ENCODE measurements around the gene ABRAXAS1. TPM values are rescaled to one million over a fixed set of nuclear protein-coding genes. Genes with fewer than 3 reads are reported as not detected.
"Not testable (repeated sequence)": the region's sequence is repeated elsewhere in the genome, so short reads cannot be mapped to it uniquely, and the experiment has no call there.

Gene ABRAXAS1
- total and polyA plus RNA-seq, 2 donors (not counting 1 experiment from before 2014, with no cell fraction given) = 5.4 to 38.4 TPM

- H3K4me1 Mint-ChIP-seq; H3K27me3 ChIP-seq (replicated peaks in 1 of 4; ENCODE audit: control extremely low read depth in 1 of 4, control insufficient read depth in 3 of 4, insufficient read depth in 4 of 4, low read length in 3 of 4); H3K9me3 Mint-ChIP-seq (ENCODE audit: insufficient read depth); H3K27ac Mint-ChIP-seq; H3K9ac ChIP-seq (ENCODE audit: low read length); H3K4me2 ChIP-seq (replicated peaks; ENCODE audit: low read depth, low read length, poor library complexity, severe bottlenecking); H3K27ac ChIP-seq (ENCODE audit: low read length in 2 of 2); H3K4me3 ChIP-seq (ENCODE audit: control extremely low read depth in 1 of 5, extremely low read depth in 1 of 5, insufficient read depth in 1 of 5, low read depth in 2 of 5, low read length in 4 of 5); ATAC-seq (ENCODE audit: low read depth); H3K9me3 ChIP-seq (ENCODE audit: control extremely low read depth in 1 of 3, control insufficient read depth in 2 of 3, insufficient read depth in 1 of 3, low read length in 2 of 3); H3K79me2 ChIP-seq (ENCODE audit: control insufficient read depth, insufficient read depth, low read length); POLR2A ChIA-PET; H3K4me1 ChIP-seq (ENCODE audit: control insufficient read depth in 2 of 2, insufficient read depth in 2 of 2, low read length in 2 of 2); H3K36me3 ChIP-seq (replicated peaks in 1 of 2; ENCODE audit: control extremely low read depth in 1 of 2, control insufficient read depth in 1 of 2, extremely low read depth in 1 of 2, insufficient read depth in 2 of 2, low read length in 1 of 2); H3K27me3 Mint-ChIP-seq; H4K20me1 ChIP-seq (ENCODE audit: control insufficient read depth, insufficient read depth, low read length, poor library complexity, severe bottlenecking); H3K4me3 Mint-ChIP-seq: not testable (repeated sequence)
- H2AFZ ChIP-seq (ENCODE audit: insufficient read depth, low read depth, low read length, poor library complexity, severe bottlenecking) = peak overlapping the region; percentile 51
- TF ChIP-seq, protein P1, sequence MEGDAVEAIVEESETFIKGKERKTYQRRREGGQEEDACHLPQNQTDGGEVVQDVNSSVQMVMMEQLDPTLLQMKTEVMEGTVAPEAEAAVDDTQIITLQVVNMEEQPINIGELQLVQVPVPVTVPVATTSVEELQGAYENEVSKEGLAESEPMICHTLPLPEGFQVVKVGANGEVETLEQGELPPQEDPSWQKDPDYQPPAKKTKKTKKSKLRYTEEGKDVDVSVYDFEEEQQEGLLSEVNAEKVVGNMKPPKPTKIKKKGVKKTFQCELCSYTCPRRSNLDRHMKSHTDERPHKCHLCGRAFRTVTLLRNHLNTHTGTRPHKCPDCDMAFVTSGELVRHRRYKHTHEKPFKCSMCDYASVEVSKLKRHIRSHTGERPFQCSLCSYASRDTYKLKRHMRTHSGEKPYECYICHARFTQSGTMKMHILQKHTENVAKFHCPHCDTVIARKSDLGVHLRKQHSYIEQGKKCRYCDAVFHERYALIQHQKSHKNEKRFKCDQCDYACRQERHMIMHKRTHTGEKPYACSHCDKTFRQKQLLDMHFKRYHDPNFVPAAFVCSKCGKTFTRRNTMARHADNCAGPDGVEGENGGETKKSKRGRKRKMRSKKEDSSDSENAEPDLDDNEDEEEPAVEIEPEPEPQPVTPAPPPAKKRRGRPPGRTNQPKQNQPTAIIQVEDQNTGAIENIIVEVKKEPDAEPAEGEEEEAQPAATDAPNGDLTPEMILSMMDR (IDR thresholded peaks at IDR 0.05) = peak; percentile 70
- DNase-seq = peak; percentile 62
- CTCF ChIA-PET = interaction anchor here (0.6 to 4.0 kb wide), 11 partner anchors 12 to 1063 kb away, joined by 3 to 86 read pairs (median 5); partner anchors contain the start of gene GPAT3
- intact Hi-C loops (cut with micrococcal nuclease) = loop anchor here (1.0 to 2.0 kb wide), 2 partner anchors 74 to 135 kb away; no protein-coding TSS in a partner anchor
- 63% methylated on average over 3 of the region's 3 CpGs for WGBS (ENCODE audit: insufficient coverage)
Observed at GRCh38 chr4:83509156-83509585, 24.3 kb upstream of the ABRAXAS1 start.

- Histone ChIP-seq H3K4me2 (replicated peaks; ENCODE audit: low read depth, low read length, poor library complexity, severe bottlenecking) (no peak overlapping the region), H3K27ac (ENCODE audit: low read length in 2 of 2) (no peak overlapping the region), H4K20me1 (ENCODE audit: control insufficient read depth, insufficient read depth, low read length, poor library complexity, severe bottlenecking) (no peaks in the 10 kb centered on the region), H3K9me3 (ENCODE audit: control extremely low read depth in 1 of 3, control insufficient read depth in 2 of 3, insufficient read depth in 1 of 3, low read length in 2 of 3) (no peaks in the 10 kb centered on the region), H3K79me2 (ENCODE audit: control insufficient read depth, insufficient read depth, low read length) (no peaks in the 10 kb centered on the region), H3K9ac (ENCODE audit: low read length) (no peak overlapping the region), H3K27me3 (replicated peaks in 1 of 4; ENCODE audit: control extremely low read depth in 1 of 4, control insufficient read depth in 3 of 4, insufficient read depth in 4 of 4, low read length in 3 of 4) (no peaks in the 10 kb centered on the region), H3K36me3 (replicated peaks in 1 of 2; ENCODE audit: control extremely low read depth in 1 of 2, control insufficient read depth in 1 of 2, extremely low read depth in 1 of 2, insufficient read depth in 2 of 2, low read length in 1 of 2) (no peaks in the 10 kb centered on the region), H2AFZ (ENCODE audit: insufficient read depth, low read depth, low read length, poor library complexity, severe bottlenecking) (no peak overlapping the region), H3K4me1 (ENCODE audit: control insufficient read depth in 2 of 2, insufficient read depth in 2 of 2, low read length in 2 of 2) (no peaks in the 10 kb centered on the region), H3K4me3 (ENCODE audit: control extremely low read depth in 1 of 5, extremely low read depth in 1 of 5, insufficient read depth in 1 of 5, low read depth in 2 of 5, low read length in 4 of 5) (no peak overlapping the region)
- intact Hi-C loops (cut with micrococcal nuclease) = no loop called here
- Mint-ChIP-seq H3K27ac (no peak overlapping the region), H3K9me3 (ENCODE audit: insufficient read depth) (no peaks in the 10 kb centered on the region), H3K4me1 (peaks cover 3% of the 10 kb centered on the region), H3K27me3 (no peaks in the 10 kb centered on the region), H3K4me3 (no peak overlapping the region)
- no peak for ATAC-seq (ENCODE audit: low read depth)
- ChIA-PET CTCF (interaction anchor here (0.9 to 1.2 kb wide), 2 partner anchors 134 to 136 kb away, joined by 3 read pairs; no protein-coding TSS in a partner anchor), POLR2A (no interaction called here)
- 91% methylated on average over 10 of the region's 10 CpGs for WGBS (ENCODE audit: insufficient coverage)
- no peak for DNase-seq
- no peak for TF ChIP-seq EZH2 (IDR thresholded peaks at IDR 0.05; ENCODE audit: borderline replicate concordance, insufficient read depth, low read depth, low read length, poor library complexity, severe bottlenecking)
- TF ChIP-seq, protein P1 (IDR thresholded peaks at IDR 0.05) = no peak
Observed at GRCh38 chr4:83504996-83505395, 20.1 kb upstream of the ABRAXAS1 start.
